ENCODE results near the gene ZNF778.
"Not testable (repeated sequence)": the region's sequence is repeated elsewhere in the genome, so short reads cannot be mapped to it uniquely, and the experiment has no call there.

Gene ZNF778

DNA sequence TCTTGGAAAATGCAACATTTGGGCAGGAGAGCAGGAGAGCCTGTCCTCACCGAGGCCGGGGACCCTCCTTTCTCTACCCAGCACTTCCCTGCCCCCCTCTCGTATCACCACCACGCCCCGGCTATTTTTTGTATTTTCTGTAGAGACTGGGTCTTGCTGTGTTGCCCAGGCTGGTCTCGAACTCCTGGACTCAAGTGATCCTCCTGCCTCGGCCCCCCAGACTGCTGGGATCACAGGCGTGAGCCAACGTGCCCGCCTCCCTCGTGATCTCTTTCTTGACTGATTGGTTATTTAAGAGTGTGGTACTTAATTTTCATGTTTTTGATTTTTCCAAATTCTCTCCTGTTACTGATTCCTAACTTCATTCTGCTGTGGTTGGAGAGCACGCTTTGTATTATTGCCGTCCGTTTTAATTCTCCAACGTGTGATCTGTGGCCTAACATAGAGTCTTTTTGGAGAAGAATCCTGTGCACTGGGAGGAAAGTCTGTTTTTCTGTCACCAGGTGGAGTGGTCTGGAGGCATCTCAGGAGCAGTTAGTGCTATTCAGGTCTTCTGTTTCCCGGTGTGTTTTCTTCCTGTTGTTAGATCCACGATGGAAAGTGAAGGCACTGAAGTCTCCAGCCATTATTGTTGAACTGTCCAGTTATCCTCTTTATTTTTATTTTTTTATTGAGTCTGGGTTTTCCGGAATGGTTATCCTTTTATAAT lies 40.4 kb downstream of the ZNF778 start:
- no peak for DNase-seq

DNA sequence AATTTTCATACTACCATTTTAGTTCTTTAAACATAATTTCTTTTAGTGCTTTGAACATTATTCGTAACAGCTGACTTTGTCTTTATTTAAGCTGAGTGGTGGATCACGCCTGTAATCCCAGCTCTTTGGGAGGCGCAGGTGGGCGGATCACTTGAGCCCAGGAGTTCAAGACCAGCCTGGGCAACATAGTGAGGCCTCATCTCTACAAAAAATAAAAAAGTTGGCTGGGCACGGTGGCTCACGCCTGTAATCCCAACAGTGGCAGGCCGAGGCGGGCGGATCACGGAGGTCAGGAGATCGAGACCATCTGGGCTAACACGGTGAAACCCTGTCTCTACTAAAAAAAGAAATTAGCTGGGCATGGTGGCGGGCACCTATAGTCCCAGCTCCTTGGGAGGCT lies 42.4 kb downstream of the ZNF778 start:
- not testable (repeated sequence) for DNase-seq

DNA sequence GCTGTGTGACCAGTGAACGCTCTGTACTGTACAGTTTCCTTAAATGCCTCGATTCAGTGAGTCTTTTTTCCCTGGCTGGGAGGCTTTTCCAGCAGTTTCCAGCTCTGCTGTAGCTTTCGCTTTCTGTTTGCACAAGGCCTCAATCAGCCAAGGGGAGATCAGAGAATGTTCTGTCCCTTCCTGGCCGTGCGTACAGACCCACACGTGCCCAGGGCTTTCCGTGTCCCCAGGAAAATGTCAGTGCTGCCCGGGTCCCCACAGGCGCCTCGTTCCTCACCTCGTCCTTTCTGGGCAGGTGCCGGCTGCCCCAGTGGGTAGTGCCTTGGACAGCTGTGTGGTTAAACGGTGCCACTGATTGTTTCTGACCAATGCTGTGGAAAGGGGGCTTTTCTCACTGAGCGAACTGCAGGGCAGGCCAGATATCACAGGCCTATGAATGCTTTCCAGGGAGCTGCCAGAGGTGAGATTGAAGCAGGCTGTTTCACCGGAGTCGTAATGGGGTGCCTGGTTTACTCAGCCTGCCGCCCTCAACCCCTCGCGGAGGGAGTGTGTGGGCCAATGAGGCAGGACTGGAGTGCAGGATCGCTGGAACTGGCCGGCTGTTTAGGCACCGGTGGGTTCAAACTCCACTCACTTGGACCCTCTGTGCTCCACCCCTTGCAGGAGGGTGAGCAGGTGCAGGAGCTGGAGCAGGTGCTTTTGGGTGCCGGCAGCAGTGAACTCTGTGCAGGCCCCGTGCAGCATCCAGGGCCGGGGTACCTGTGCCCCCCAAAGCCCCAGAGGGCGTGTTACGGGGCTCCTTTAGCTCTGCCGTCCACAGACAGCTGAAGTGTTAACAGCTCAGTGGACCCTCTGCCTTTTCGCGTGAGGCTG lies 44.4 kb downstream of the ZNF778 start:
- DNase-seq: no peak

DNA sequence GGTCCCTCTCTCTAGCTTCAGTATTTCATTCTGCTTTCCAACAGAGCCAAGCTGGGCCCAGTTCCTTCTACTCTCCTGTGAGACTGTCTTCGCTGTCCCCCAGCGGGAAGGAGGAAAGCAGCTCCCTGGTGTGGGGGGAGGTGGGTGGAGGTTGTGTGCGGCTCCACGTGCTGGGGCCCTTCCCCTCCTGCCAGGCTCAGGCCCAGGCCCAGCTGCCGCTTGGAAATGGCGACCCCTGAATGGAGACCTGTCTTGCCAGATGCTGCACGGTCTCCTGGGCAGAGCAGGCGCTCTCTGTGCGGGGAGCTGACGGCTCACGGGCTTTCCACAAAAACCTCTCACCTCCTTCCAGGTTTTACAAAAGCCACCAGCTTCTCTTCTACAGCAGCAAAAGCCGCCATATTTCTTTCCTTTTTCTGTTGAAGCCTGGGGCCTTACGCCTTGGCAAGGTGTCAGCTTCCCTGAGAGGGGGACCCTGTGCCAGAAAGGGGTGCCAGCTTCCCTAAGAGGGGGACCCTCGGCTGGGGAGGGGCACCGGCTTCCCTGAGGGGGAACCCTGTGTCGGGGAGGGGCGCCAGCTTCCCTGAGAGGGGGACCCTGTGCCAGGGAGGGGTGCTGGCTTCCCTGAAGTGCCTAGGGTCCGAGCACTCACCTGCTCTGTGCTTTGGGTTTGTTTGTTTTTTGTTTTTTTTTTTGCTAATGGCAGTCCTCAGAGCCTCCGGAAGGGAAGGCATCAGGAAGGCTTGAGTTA lies 47.5 kb downstream of the ZNF778 start:
- no peak for DNase-seq

DNA sequence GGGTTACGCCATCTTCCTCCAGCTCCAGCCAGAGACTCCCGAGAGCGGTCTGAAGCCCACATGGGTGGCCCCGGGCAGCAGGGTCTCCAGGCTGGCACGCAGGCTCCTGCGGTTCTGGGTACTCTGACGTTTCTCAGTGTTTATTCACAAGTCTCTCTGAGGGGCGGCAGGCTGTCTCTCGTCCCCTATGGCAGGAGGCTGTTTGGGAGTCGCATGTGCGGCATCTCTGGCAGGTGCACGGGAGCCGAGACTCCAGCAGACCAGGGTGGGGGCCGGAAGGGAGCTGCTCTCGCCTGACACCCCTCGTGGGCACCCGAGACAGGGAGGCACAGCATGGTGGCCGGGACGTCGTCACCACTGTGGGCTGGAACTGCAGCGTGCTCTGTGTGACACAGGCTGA lies 48.1 kb downstream of the ZNF778 start:
- no peak for DNase-seq

DNA sequence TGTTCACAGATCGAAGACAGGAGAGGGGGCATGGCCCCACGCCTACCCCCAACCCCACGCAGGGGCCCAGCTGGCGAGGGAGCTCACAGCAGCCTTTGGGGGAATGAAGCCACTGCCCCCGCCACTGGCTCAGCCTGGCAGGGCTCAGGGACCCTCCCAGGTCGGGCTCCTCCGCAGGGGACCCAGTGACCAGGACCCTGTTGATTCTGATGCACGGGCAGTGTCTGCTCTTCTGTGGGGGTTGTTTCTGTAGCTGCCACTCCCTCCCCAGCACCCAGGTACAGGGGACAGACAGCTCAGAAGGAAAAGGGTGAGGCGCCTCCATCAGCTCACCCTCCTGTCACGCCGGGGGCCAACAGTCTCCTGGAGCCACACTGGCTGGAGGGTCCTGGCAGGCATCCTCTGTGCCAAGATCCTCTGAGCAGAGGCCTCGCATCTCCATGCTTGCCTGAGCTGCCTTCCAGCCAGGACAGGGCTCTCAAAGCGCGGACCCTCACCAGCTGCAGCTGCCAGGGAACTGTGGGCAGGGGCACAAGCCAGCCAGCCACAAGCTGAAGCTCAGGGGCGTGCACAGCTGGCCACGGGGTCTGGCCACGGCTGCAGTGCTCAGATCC lies 49.1 kb downstream of the ZNF778 start:
- DNase-seq: no peak

DNA sequence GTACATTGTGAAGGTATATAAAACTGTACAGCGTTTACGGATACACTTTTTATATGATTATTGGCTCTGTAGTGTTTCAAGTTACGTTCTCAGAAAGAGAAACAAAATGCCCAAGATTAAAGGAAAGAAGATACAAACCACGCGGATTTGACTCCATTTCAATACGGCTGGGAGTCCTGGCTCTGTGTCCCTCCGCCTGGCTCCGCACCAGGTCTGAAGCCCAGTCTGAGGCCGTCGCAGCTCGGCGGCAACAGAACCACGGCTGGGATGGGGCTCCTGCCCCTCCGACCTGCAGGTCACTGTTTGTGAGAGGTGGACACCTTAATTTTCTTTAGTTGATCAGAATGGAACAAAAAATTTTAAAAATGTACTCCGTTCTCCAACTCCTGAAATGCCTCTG lies 50.2 kb downstream of the ZNF778 start:
- not testable (repeated sequence) for DNase-seq

DNA sequence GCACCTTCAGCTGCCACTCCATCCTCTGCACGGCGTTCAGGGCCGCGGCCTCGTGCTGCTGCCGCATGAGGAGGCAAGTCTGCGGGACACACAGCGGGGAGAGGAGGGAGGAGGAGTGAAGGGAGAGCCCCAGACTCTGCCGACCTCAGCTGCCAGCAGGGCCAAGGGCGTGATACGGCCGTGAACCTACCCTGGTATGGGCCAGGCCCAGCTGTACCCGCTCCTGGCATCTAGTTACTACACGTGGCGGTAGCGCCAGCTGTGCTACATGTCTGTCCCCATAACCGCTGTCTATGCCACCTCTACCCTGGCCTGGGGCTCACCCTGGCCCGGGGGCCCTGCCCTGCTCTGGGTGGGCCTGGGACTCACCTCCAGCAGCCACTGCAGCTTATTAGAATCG lies 51.1 kb downstream of the ZNF778 start:
- no peak for DNase-seq

DNA sequence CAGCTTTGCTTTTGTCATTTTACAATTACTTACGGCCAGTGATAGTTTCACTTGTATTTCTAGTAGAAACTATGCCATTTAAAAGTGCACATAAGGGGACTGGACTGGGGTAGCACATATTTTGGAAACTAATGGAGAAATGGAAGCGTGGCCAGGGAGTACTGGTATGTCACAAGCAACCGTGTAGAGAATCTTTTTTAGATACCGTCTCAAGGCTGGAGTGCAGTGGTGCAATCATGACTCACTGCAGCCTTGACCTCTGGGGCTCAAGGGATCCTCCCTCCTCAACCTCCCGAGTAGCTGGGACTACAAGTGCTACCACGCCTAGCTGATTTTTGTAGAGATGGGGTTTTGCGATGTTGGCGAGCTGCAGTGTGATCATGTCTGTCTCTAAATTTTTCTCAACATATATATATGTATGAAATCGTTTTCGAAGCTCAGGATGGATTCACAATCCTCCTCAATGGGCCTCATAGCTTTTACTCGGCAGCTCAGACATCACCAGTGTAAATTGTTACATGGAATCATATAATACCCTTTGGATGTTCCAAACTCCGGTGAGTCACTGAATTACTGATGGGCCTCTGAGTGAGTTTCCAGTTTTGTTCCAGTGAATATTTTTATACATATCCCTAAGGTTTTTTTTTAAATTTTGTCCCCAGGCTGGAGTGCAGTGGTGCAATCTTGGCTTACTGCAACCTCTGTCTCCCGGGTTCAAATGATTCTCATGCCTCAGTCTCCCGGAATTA lies 51.7 kb downstream of the ZNF778 start:
- no peak for DNase-seq

DNA sequence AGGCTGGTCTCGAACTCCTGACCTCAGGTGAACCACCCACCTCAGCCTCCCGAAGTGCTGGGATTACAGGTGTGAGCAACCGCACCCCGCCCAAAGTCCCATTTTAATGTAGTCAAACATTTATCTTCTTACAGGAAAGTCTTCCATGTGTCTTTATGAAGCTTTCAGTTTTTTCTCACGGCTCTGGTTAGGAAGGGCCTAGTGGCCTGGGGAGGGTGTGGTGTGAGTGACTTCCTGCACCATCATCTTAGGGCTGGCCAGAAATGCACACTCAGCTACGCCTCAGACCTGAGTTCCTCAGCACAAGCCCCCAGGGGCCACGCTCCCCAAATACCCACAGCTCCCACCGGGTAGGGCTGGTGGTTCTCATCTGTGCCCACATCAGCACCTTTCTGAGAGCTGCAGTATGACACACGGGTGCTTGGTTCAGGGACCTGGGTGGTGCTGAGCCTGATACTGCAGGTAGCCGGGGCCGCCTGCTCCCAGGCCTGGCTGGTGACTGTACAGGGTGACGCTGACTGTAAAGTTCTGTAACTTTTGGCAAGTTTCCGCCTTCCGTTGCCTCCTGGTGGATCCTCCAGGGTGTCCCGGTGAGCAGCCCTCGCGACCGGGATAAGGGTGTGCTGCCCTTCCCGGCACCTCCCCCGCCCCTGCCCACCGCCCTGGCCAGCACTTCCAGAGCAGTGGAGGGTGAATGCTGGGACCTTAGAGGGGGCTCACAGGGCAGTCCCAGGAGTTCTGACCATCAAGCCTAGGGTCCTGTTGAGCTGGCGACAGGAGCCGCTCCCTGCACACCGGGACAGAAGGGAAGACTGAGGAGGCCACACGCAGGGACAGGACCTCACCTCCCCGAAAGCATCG lies 52.5 kb downstream of the ZNF778 start:
- DNase-seq: no peak

DNA sequence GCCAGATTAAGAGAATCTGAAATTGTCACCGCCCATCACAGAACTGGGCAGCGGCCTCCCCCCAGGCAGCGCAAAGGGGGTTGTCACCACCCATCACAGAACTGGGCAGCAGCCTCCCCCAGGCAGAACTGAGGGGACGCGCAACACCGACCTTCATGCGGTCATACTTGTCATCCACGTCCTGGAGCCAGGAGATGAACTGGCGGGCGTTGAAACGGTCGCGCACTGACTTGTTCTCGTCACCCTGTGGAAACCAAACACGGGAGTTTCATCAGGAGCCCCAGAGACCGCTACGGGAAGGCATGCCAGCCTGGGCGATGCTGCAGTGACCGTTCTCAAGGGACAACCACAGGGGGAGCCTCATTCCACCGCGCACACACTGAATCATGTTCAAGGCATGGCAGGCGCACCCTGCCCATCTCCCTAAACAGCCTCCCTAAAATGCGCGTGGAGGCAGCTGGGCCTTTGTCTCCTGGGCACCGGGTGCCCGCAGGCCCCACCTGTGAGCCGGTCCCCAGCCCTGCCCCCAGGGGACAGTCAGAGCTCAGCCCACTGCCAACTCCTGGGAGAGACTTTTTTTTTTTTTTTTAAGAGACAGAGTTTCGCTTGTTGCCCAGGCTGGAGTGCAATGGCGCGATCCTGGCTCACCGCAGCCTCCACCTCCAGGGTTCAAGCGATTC lies 53.3 kb downstream of the ZNF778 start:
- DNase-seq: no peak

DNA sequence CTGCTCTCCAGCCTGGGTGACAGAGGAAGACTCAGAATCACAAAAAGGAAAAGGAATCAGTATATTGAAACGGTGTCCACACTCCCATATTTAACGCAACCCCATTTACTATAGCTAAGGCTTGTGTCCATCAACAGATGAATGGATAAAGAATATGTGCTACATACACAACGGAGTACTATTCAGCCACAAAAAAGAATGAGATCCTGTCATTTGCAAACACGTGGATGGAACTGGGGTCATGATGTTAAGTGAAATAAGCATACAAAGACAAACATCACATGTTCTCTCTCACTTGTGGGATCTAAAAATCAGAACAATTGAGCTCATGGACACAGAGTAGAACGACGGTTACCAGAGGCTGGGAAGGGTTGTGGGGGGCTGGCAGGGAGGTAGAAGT lies 55.1 kb downstream of the ZNF778 start:
- no peak for DNase-seq

DNA sequence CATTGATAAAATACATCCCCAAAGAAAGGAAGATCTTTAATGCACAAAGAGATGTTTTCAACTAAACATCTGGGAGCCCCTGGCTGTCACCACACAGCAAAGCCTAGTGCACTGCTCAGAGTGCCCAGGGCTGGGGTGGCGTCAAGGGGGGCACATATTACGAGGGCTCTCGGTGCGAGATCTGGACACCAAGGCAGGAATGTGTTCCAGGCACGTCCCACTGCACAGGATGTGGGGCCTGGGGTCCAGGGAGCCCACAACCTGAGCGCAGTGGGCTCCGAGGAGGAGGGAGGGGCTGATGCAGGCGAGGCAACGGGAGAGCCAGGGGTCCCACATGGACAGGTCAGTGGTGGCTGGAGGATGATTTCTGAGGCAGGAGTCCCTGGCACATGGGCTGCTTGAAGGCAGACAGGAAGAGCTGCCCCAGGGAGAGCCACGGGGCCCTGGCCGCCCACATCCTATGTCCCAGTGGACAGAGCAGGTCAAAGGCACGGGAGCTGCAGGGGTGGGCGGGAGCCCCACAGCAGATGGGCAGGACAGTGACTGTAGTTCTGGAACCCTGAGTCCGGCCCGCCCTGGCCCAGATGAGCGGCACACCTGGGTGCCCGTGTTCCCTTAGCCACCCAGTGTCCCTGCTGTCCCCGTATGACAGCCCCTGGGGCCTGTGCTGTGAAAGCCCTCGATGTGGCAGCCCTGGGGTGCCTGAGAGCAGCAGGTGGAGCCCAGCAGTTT lies 56.4 kb downstream of the ZNF778 start:
- DNase-seq: no peak

DNA sequence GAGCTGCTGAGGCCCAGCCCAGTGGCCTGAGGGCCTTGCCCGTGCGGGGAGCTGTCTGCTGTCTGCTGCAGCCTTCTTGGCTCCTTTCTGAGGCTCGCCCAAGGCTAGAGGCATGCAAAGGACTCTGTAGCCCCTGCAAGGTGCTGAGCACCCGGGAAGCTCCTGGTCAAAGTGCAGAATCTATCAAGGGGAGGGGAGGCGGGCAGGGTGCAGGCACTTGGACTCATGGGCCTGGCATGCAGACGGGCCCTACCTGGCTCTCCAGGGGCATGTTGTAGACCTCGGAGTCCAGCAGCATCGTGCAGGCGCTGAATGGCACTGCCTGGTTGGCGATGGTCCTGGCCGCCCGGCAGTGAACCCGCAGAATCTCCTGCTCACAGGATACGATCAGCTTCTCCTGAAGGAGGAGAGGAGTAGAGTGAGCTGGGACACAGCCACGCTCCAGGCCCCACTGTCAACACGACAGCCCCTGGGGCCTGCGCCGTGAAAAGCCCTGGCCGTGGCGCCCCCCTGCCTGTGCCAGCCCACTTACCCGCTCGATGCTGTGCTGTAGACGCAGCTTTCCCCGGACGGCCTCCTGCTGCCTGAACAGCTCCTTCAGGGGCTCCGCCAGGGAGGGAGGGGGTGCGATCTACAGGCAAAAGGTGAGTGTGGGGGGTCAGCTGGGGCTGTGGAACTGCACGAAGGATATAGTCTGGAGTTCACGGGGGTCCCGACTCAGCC lies 57.2 kb downstream of the ZNF778 start:
- DNase-seq: no peak

DNA sequence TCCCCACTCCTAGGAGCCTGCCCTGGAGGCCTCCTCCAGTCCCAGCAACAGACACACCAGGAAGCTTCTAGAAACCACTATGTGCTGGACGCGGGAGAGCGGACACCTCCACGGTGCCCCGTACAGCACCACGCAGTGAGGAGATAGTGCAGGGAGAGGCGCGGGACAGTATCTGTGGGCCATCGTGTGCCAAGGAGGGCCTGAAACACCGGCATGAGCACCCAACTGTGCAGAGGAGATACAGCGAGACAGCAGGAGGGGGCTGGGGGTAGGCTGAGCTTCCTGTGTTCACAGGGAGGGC lies 57.7 kb downstream of the ZNF778 start:
- DNase-seq: no peak

DNA sequence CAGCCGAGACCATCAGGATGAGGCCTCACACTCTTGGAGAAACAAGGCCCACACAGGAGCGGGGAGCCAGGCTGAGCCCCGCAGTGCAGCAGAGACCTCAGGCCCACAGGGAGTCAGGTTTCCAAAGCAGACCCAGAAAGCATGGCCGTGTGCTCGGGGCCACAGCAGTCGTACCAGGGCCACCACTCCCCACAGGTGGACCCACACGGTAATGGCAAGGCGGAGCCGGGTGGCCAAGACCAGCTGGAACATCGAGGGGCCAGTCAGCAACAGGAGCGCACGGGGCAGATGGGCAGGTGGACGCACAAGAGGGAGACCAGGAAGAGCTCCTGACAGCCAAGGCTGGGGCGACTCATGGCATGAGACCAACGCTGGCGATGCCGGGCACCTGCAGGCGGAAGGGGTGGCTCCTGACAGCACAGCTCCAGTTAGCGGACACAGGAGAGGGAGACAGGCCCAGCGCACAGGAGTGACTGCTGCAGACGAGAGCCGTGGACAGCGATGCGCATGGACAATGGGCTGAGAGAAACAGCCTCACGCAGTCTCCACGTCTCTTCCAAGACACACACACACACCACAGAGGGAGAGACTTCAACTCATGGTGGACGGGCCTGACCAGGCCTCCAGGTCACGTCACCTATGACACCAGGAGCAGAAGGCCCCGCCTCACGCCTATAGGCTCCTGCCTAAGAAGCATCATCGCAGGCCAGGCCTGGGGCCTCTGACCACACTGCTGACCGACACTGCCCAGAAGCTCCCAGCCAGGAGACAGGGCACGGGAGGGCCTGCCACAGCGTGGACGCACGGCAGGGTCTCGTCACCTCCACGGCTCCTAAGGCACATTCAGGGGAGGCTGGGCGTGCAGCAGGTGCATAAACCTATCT lies 58.6 kb downstream of the ZNF778 start:
- DNase-seq: no peak

DNA sequence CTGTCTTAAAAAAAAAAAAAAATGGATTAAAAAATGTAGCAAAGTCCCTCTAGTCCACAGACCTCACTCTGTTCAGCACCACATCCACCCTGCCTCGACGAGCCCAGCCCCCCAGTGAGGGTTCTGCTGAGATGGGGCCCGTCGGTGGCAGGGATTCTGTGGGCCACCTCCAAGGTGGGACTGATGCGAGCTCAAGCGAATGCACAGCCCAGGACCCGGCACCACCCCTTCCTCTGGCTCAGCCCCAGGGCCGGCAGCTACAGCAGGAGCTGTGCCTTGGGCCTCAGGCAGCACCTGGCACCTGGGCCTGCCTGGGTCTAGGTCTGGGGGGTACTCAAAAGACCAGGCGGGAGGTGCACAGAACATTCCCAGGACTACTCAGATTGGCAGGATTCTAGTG lies 59.5 kb downstream of the ZNF778 start:
- no peak for DNase-seq

DNA sequence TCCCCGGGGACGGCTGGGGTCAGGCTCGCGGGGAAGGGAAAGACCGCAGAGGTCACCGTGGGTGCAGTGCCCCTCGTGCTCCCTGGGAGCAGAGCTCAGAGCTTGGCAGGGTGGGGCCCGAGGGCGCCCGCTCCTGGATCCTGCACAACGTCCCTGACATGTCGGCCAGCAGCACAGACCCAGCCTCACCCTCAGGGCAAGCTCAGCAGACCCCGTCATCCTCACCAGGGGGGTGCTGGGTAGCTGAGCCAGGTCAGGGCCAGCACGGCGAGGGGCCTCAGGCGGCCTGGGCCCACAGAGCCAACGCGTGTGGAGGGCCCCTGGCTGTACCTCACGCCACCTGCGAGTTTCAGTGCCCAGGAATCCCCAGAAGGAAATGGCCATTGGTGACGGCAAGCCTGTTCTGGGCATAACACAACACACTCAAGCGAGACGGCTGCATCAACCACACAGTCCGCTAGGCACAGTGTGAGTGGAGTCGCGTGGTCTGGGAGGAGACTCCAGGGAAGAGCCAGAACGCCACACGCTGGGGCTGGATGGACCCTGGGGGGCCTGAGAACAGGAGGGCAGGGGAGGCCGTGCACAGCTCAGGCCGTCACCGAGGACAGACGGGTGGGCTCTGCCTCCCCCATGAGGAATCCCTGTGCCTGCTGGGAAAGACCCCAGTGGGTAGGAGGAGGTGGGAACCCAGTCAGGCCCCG lies 60.3 kb downstream of the ZNF778 start:
- no peak for DNase-seq
